MM.1S (cell line): ENCODE results near the gene ARHGAP26.

Source experiments
- DNase-seq: peaks from one replicate; pipeline ENCODE4 v3.0.0-alpha.2; 2015
- H2AFZ ChIP-seq: fragments of 300-600 bp; sonication (generic); 2 replicates; pipeline ENCODE4 v1.6.0; 2016; ENCODE audit warnings: antibody characterized with exemption, low read length
- H3F3A ChIP-seq: fragments of 300-600 bp; sonication (generic); 2 replicates; pipeline ENCODE4 v1.6.1; 2016; ENCODE audit warnings: mild to moderate bottlenecking, antibody characterized with exemption, low read length, moderate library complexity, mixed read lengths; ENCODE audit not compliant: insufficient read depth
- H3K27ac ChIP-seq: fragments of 300-600 bp; sonication (generic); 2 replicates; pipeline ENCODE4 v1.5.1; 2016; ENCODE audit warnings: mild to moderate bottlenecking, low read length
- H3K27me3 ChIP-seq: fragments of 300-600 bp; sonication (generic); replicated peaks from 2 replicates; pipeline ENCODE4 v1.6.0; 2016; ENCODE audit warnings: low read length; ENCODE audit not compliant: insufficient read depth
- H3K36me3 ChIP-seq: fragments of 300-600 bp; sonication (generic); replicated peaks from 2 replicates; pipeline ENCODE4 v1.6.1; 2016; ENCODE audit warnings: mild to moderate bottlenecking, low read length, mixed read lengths; ENCODE audit not compliant: insufficient read depth
- H3K4me1 ChIP-seq: fragments of 300-600 bp; sonication (generic); 2 replicates; pipeline ENCODE4 v1.6.1; 2016; ENCODE audit warnings: low read length, mixed read lengths
- H3K4me2 ChIP-seq: fragments of 300-600 bp; sonication (generic); 2 replicates; pipeline ENCODE4 v1.6.0; 2016; ENCODE audit warnings: low read depth, low read length
- H3K4me3 ChIP-seq: fragments of 300-600 bp; sonication (generic); 2 replicates; pipeline ENCODE4 v1.5.1; 2016; ENCODE audit warnings: low read length, mixed read lengths
- H3K79me2 ChIP-seq: fragments of 300-600 bp; sonication (generic); 2 replicates; pipeline ENCODE4 v1.6.1; 2016; ENCODE audit warnings: mixed run types, low read length, mixed read lengths
- H3K9ac ChIP-seq: fragments of 300-600 bp; sonication (generic); 2 replicates; pipeline ENCODE4 v1.6.1; 2016; ENCODE audit warnings: low read length, mixed read lengths
- H3K9me2 ChIP-seq: fragments of 300-600 bp; sonication (generic); replicated peaks from 2 replicates; pipeline ENCODE4 v1.6.1; 2016; ENCODE audit warnings: mild to moderate bottlenecking, low read length, mixed read lengths; ENCODE audit not compliant: insufficient read depth
- H3K9me3 ChIP-seq: fragments of 300-600 bp; sonication (generic); replicated peaks from 2 replicates; pipeline ENCODE4 v1.6.1; 2016; ENCODE audit warnings: mild to moderate bottlenecking, low read length, mixed read lengths; ENCODE audit not compliant: insufficient read depth
- H4K20me1 ChIP-seq: fragments of 300-600 bp; sonication (generic); 2 replicates; pipeline ENCODE4 v1.6.1; 2016; ENCODE audit warnings: mild to moderate bottlenecking, low read length, moderate library complexity, mixed read lengths; ENCODE audit not compliant: insufficient read depth
- CTCF ChIP-seq: fragments of 300-600 bp; sonication (generic); IDR thresholded peaks from 2 replicates; pipeline ENCODE4 v1.5.1; 2016; ENCODE audit warnings: antibody characterized with exemption, low read length, mixed read lengths
- EZH2 ChIP-seq: fragments of 300-600 bp; sonication (generic); optimal IDR thresholded peaks from 2 replicates; pipeline ENCODE3; 2017; ENCODE audit warnings: low read depth, mild to moderate bottlenecking, antibody characterized with exemption, low read length, mixed read lengths
- EZH2phosphoT487 ChIP-seq: fragments of 300-600 bp; sonication (generic); IDR thresholded peaks from 2 replicates; pipeline ENCODE4 v1.6.1; 2018; ENCODE audit warnings: antibody characterized with exemption, low read length

The ARHGAP26 gene

GRCh38 chr5:143141652-143142051, 371.5 kb downstream of the ARHGAP26 start:
- no peaks in the 10 kb centered on the region for H3F3A ChIP-seq
- H3K4me2 ChIP-seq: no peak overlapping the region
- no peaks in the 10 kb centered on the region for H4K20me1 ChIP-seq
- no peak for DNase-seq
- no peaks in the 10 kb centered on the region for H3K36me3 ChIP-seq
- TF ChIP-seq EZH2: no peak
- no peak for TF ChIP-seq EZH2phosphoT487
- no peak for TF ChIP-seq CTCF
- no peaks in the 10 kb centered on the region for H3K27me3 ChIP-seq
- no peaks in the 10 kb centered on the region for H3K4me1 ChIP-seq
- no peak overlapping the region for H3K27ac ChIP-seq
- no peak overlapping the region for H3K9ac ChIP-seq
- H2AFZ ChIP-seq: no peak overlapping the region
- H3K9me2 ChIP-seq: no peaks in the 10 kb centered on the region
- H3K79me2 ChIP-seq: no peaks in the 10 kb centered on the region
- no peaks in the 10 kb centered on the region for H3K9me3 ChIP-seq
- no peak overlapping the region for H3K4me3 ChIP-seq

GRCh38 chr5:143142596-143143435, 372.6 kb downstream of the ARHGAP26 start:
- H3K9ac ChIP-seq: no peak overlapping the region
- H3F3A ChIP-seq: no peaks in the 10 kb centered on the region
- H3K4me1 ChIP-seq: no peaks in the 10 kb centered on the region
- H3K9me2 ChIP-seq: no peaks in the 10 kb centered on the region
- no peak for TF ChIP-seq EZH2phosphoT487
- TF ChIP-seq CTCF: no peak
- no peak for TF ChIP-seq EZH2
- no peak overlapping the region for H3K4me2 ChIP-seq
- H2AFZ ChIP-seq: no peak overlapping the region
- no peak overlapping the region for H3K4me3 ChIP-seq
- no peaks in the 10 kb centered on the region for H3K79me2 ChIP-seq
- H4K20me1 ChIP-seq: no peaks in the 10 kb centered on the region
- H3K27me3 ChIP-seq: no peaks in the 10 kb centered on the region
- H3K27ac ChIP-seq: no peak overlapping the region
- H3K36me3 ChIP-seq: no peaks in the 10 kb centered on the region
- H3K9me3 ChIP-seq: no peaks in the 10 kb centered on the region
- DNase-seq: no peak

- H3K27me3 ChIP-seq: no peaks in the 10 kb centered on the region
- no peak overlapping the region for H2AFZ ChIP-seq
- DNase-seq: no peak
Observed at GRCh38 chr5:143143973-143144372, 373.8 kb downstream of the ARHGAP26 start.

More at GRCh38 chr5:143143973-143144372, 373.8 kb downstream of the ARHGAP26 start:
- no peak overlapping the region for H3K4me3 ChIP-seq
- H3K79me2 ChIP-seq: no peaks in the 10 kb centered on the region
- no peaks in the 10 kb centered on the region for H3K36me3 ChIP-seq
- H3K4me1 ChIP-seq: no peaks in the 10 kb centered on the region
- TF ChIP-seq EZH2 (no peak), EZH2phosphoT487 (no peak), CTCF (no peak)
- no peaks in the 10 kb centered on the region for H3K9me3 ChIP-seq
- no peaks in the 10 kb centered on the region for H3K9me2 ChIP-seq
- H3F3A ChIP-seq: no peaks in the 10 kb centered on the region
- no peak overlapping the region for H3K4me2 ChIP-seq
- no peak overlapping the region for H3K9ac ChIP-seq
- H4K20me1 ChIP-seq: no peaks in the 10 kb centered on the region
- H3K27ac ChIP-seq: no peak overlapping the region
